HEK293 (cell line): ENCODE data around the gene HOXA10.
A peak's percentile ranks its signal among the peaks of the same experiment; 100 is the strongest.

Experiments used
- BCL6B ChIP-seq: fragments of 450-650 bp; formaldehyde crosslinking; IDR thresholded peaks from 2 replicates; pipeline ENCODE4 v1.5.1; 2017; ENCODE audit warnings: missing biosample characterization, missing genetic modification characterization
- TRIM28 ChIP-seq: IDR thresholded peaks from 2 replicates; pipeline ENCODE4 v1.6.1; 2011; ENCODE audit warnings: low read length, control low read depth, borderline replicate concordance
- ZBTB49 ChIP-seq: fragments of 450-650 bp; formaldehyde crosslinking; IDR thresholded peaks from 2 replicates; pipeline ENCODE4 v1.5.1; 2016; ENCODE audit warnings: missing biosample characterization, missing genetic modification characterization, low read depth
- ZBTB6 ChIP-seq: fragments of 450-650 bp; formaldehyde crosslinking; IDR thresholded peaks from 2 replicates; pipeline ENCODE4 v1.5.1; 2017; ENCODE audit warnings: missing biosample characterization, missing genetic modification characterization
- ZBTB7A ChIP-seq: fragments of 450-650 bp; formaldehyde crosslinking; IDR thresholded peaks from 2 replicates; pipeline ENCODE4 v1.5.1; 2016; ENCODE audit warnings: low read depth, missing biosample characterization, missing genetic modification characterization
- ZBTB8A ChIP-seq: fragments of 450-650 bp; formaldehyde crosslinking; IDR thresholded peaks from 2 replicates; pipeline ENCODE4 v1.5.1; 2016; ENCODE audit warnings: missing biosample characterization, missing genetic modification characterization
- ZNF140 ChIP-seq: fragments of 450-650 bp; formaldehyde crosslinking; IDR thresholded peaks from 2 replicates; pipeline ENCODE4 v1.5.1; 2016; ENCODE audit warnings: missing biosample characterization, missing genetic modification characterization
- ZNF202 ChIP-seq: fragments of 450-650 bp; formaldehyde crosslinking; IDR thresholded peaks from 2 replicates; pipeline ENCODE4 v1.5.1; 2016; ENCODE audit warnings: missing biosample characterization, missing genetic modification characterization, borderline replicate concordance
- ZNF248 ChIP-seq: fragments of 450-650 bp; formaldehyde crosslinking; IDR thresholded peaks from 2 replicates; pipeline ENCODE4 v1.5.1; 2017; ENCODE audit warnings: missing biosample characterization, missing genetic modification characterization
- ZNF266 ChIP-seq: fragments of 450-650 bp; formaldehyde crosslinking; IDR thresholded peaks from 2 replicates; pipeline ENCODE4 v1.5.1; 2016; ENCODE audit warnings: missing biosample characterization, missing genetic modification characterization, low read depth
- ZNF398 ChIP-seq: fragments of 450-650 bp; formaldehyde crosslinking; IDR thresholded peaks from 2 replicates; pipeline ENCODE4 v1.5.1; 2017; ENCODE audit warnings: missing biosample characterization, missing genetic modification characterization
- ZNF529 ChIP-seq: fragments of 450-650 bp; formaldehyde crosslinking; IDR thresholded peaks from 2 replicates; pipeline ENCODE4 v1.5.1; 2017; ENCODE audit warnings: missing genetic modification characterization, missing biosample characterization; ENCODE audit not compliant: insufficient replicate concordance
- ZNF530 ChIP-seq: fragments of 450-650 bp; formaldehyde crosslinking; IDR thresholded peaks from 2 replicates; pipeline ENCODE4 v1.5.1; 2016; ENCODE audit warnings: low read depth, missing biosample characterization, missing genetic modification characterization
- ZNF561 ChIP-seq: fragments of 450-650 bp; IDR thresholded peaks from 2 replicates; pipeline ENCODE4 v1.5.1; 2018; ENCODE audit warnings: missing biosample characterization, missing genetic modification characterization, borderline replicate concordance
- ZNF600 ChIP-seq: fragments of 450-650 bp; formaldehyde crosslinking; IDR thresholded peaks from 2 replicates; pipeline ENCODE4 v1.5.1; 2016; ENCODE audit warnings: missing biosample characterization, missing genetic modification characterization
- ZNF658 ChIP-seq: fragments of 450-650 bp; formaldehyde crosslinking; IDR thresholded peaks from 2 replicates; pipeline ENCODE4; 2016; ENCODE audit warnings: missing biosample characterization, missing genetic modification characterization
- ZNF777 ChIP-seq: fragments of 450-650 bp; formaldehyde crosslinking; IDR thresholded peaks from 2 replicates; pipeline ENCODE4 v1.5.1; 2017; ENCODE audit warnings: missing biosample characterization, missing genetic modification characterization, borderline replicate concordance
- ZNF843 ChIP-seq: fragments of 450-650 bp; formaldehyde crosslinking; IDR thresholded peaks from 2 replicates; pipeline ENCODE4 v1.5.1; 2016; ENCODE audit warnings: missing biosample characterization, missing genetic modification characterization

HOXA10 gene

GRCh38 chr7:27180431-27181420 is 6.6 kb upstream of the HOXA10 start (continued):
- TF ChIP-seq ZNF777 (tag by site-specific recombination) = no peak
- TF ChIP-seq ZBTB8A (tag by site-specific recombination) = peak; percentile 5; the same call in 1 of the 2 replicates
- no peak for TF ChIP-seq ZBTB7A (tag by site-specific recombination)
- no peak for TF ChIP-seq ZBTB49 (tag by site-specific recombination)
- TF ChIP-seq ZNF843 (tag by site-specific recombination) = no peak
- TF ChIP-seq BCL6B (tag by site-specific recombination) = no peak
- no peak for TF ChIP-seq ZNF140
- no peak for TF ChIP-seq ZNF202 (tag by site-specific recombination)
- TF ChIP-seq ZBTB6 (tag by site-specific recombination) = no peak
- peak; percentile 48; the same call in 1 of the 2 replicates for TF ChIP-seq ZNF398 (tag by site-specific recombination)
- TF ChIP-seq ZNF658 (tag by site-specific recombination) = no peak
- no peak for TF ChIP-seq ZNF248 (tag by site-specific recombination)
- no peak for TF ChIP-seq ZNF530
- TF ChIP-seq ZNF529 (tag by site-specific recombination) = no peak
- TF ChIP-seq TRIM28 = no peak
- no peak for TF ChIP-seq ZNF266 (tag by site-specific recombination)
- no peak for TF ChIP-seq ZNF561 (tag by site-specific recombination)
- TF ChIP-seq ZNF600 = peak; percentile 36; the same call in 1 of the 2 replicates
- TF ChIP-seq, all 188 proteins: peak for 10
